Measurements from ENCODE around the gene CST9L. TPM values are rescaled to one million over a fixed set of nuclear protein-coding genes. Genes with fewer than 3 reads are reported as not detected.

The CST9L gene
- total and polyA plus RNA-seq, 2 of the 13 experiments (the other 11 are each of a cell fraction or from before 2014, with no cell fraction given): 0.15 TPM; not detected in 1

DNA sequence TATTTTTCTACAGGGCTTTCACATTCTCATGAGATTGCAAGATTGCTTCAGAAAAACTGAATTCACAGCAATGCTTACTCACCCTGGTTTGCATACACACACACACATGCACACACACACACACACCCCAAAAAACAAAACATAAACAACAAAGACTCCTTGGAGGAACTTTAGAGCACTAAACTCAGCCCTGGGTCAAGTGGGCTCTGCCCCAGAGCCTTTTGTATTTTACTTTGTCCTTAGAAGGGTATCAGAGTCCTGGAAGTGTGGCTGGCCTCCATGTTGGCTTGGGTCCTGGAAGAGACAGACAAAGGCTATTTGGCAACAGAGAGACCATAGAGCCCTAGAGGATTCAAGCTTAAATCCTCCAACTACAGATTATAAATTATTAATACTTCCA lies 45.4 kb upstream of the CST9L start:
- H4K20me1 ChIP-seq (ENCODE audit: insufficient read depth, low read length): no peaks in the 10 kb centered on the region

DNA sequence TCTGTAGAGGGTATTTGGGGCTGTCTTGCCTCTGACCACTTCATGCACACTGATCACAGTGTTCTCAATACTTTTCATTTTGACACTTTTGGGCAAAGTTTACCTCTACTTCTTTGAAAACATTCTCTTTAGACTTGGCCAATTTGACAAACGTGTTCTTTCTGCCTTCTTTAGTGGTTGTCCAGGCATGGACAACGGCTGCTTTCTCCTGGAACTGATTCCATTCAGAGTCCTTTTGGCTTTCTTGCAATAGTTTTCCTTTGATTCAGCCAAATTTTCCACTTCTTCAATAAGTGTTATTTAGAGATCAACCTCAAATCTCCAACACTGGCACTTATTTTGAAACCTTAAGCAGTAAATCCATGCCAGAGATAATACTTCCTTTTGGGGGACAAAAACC lies 44.1 kb upstream of the CST9L start:
- peaks cover 24% of the 10 kb centered on the region for H3K4me1 ChIP-seq (ENCODE audit: insufficient read depth, low read length)
- H3K9ac ChIP-seq (ENCODE audit: insufficient read depth, low read depth, low read length): no peak overlapping the region
- H4K20me1 ChIP-seq (ENCODE audit: insufficient read depth, low read length): no peaks in the 10 kb centered on the region
- peaks cover 0 to 4% of the 10 kb centered on the region in 2 experiments; a peak in 2 of 5 replicates for H3K27me3 ChIP-seq (ENCODE audit: control insufficient read depth in 1 of 2, insufficient read depth in 2 of 2, low read length in 2 of 2)
- 2% methylated on average over 2 of the region's 2 CpGs for WGBS (ENCODE audit: low lambda C conversion rate)
- ChIA-PET CTCF (ENCODE audit: low intra/inter-chr PET ratio, low total read pairs) (no interaction called here), POLR2A (interaction anchor here (1.2 to 1.6 kb wide), 2 partner anchors 49 to 262 kb away, joined by 4 read pairs; partner anchors contain the start of gene NXT1)
- in situ Hi-C loops (cut with HindIII; ENCODE audit: extremely low pct_ligation_motif_present, low pct_unique_long_range_greater_than_20kb): no loop called here
- DNase-seq (ENCODE audit: low spot score) (no peak), ATAC-seq (no peak), FAIRE-seq (no peak)
- no peak overlapping the region for H2AFZ ChIP-seq (ENCODE audit: low read length)
- H3K36me3 ChIP-seq (replicated peaks in 1 of 2; ENCODE audit: control insufficient read depth in 1 of 2, insufficient read depth in 2 of 2, low read length in 2 of 2): no peaks in the 10 kb centered on the region
- H3K9me3 ChIP-seq (ENCODE audit: low read length): no peaks in the 10 kb centered on the region
- H3K79me2 ChIP-seq (ENCODE audit: insufficient read depth, low read length): no peaks in the 10 kb centered on the region
- H3K27ac ChIP-seq (ENCODE audit: extremely low read length, insufficient read depth, low read length): no peak overlapping the region
- intact Hi-C loops (cut with micrococcal nuclease; ENCODE audit: unreplicated experiment): no loop called here
- H3K4me3 ChIP-seq (replicated peaks in 1 of 3; ENCODE audit: insufficient read depth in 1 of 3, low read depth in 2 of 3, low read length in 3 of 3): no peak overlapping the region
- no peak overlapping the region for H3K4me2 ChIP-seq (ENCODE audit: low read depth, low read length)
- TF ChIP-seq MTA3 (CRISPR knock-in tag; IDR thresholded peaks at IDR 0.05) (no peak), ZNF10 (CRISPR knock-in tag; IDR thresholded peaks at IDR 0.05; ENCODE audit: borderline replicate concordance, low read depth) (no peak), IRF2 (CRISPR knock-in tag; IDR thresholded peaks at IDR 0.05) (no peak), ZFP90 (CRISPR knock-in tag; IDR thresholded peaks at IDR 0.05; ENCODE audit: borderline replicate concordance) (no peak), ESRRA (CRISPR knock-in tag; IDR thresholded peaks at IDR 0.05; ENCODE audit: low read depth) (no peak), ARID2 (CRISPR knock-in tag; IDR thresholded peaks at IDR 0.05; ENCODE audit: borderline replicate concordance) (no peak), MTA1 (CRISPR knock-in tag; IDR thresholded peaks at IDR 0.05; ENCODE audit: borderline replicate concordance) (no peak)
- TF ChIP-seq, protein P1, sequence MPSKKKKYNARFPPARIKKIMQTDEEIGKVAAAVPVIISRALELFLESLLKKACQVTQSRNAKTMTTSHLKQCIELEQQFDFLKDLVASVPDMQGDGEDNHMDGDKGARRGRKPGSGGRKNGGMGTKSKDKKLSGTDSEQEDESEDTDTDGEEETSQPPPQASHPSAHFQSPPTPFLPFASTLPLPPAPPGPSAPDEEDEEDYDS (CRISPR knock-in tag; IDR thresholded peaks at IDR 0.05): no peak
- no TSS peak for BruUV-seq (replicated peaks)

More for the DNA sequence above, 45.4 kb upstream of the CST9L start:
- no peak overlapping the region for H2AFZ ChIP-seq (ENCODE audit: low read length)
- peaks cover 11% of the 10 kb centered on the region for H3K4me1 ChIP-seq (ENCODE audit: insufficient read depth, low read length)
- ATAC-seq: no peak
- H3K9ac ChIP-seq (ENCODE audit: insufficient read depth, low read depth, low read length): no peak overlapping the region
- DNase-seq (ENCODE audit: low spot score): no peak
- intact Hi-C loops (cut with micrococcal nuclease; ENCODE audit: unreplicated experiment) (no loop called here), in situ Hi-C loops (cut with HindIII; ENCODE audit: extremely low pct_ligation_motif_present, low pct_unique_long_range_greater_than_20kb) (no loop called here)
- H3K79me2 ChIP-seq (ENCODE audit: insufficient read depth, low read length): no peaks in the 10 kb centered on the region
- POLR2A ChIA-PET: interaction anchor here (1.2 to 1.4 kb wide), 3 partner anchors 14 to 48 kb away, joined by 3 to 4 read pairs (median 3); no protein-coding TSS in a partner anchor
- H3K9me3 ChIP-seq (ENCODE audit: low read length): no peaks in the 10 kb centered on the region
- CTCF ChIA-PET (ENCODE audit: low intra/inter-chr PET ratio, low total read pairs): no interaction called here
- H3K4me3 ChIP-seq (replicated peaks in 1 of 3; ENCODE audit: insufficient read depth in 1 of 3, low read depth in 2 of 3, low read length in 3 of 3): no peak overlapping the region
- peaks cover 0 to 4% of the 10 kb centered on the region in 2 experiments; a peak in 1 of 5 replicates for H3K27me3 ChIP-seq (ENCODE audit: control insufficient read depth in 1 of 2, insufficient read depth in 2 of 2, low read length in 2 of 2)
- TF ChIP-seq KLF15 (CRISPR knock-in tag; IDR thresholded peaks at IDR 0.05; ENCODE audit: borderline replicate concordance) (no peak), DMAP1 (CRISPR knock-in tag; IDR thresholded peaks at IDR 0.05) (no peak), NFYB (CRISPR knock-in tag; IDR thresholded peaks at IDR 0.05) (no peak), ZFP36L2 (CRISPR knock-in tag; IDR thresholded peaks at IDR 0.05) (no peak)
- TF ChIP-seq, protein P2, sequence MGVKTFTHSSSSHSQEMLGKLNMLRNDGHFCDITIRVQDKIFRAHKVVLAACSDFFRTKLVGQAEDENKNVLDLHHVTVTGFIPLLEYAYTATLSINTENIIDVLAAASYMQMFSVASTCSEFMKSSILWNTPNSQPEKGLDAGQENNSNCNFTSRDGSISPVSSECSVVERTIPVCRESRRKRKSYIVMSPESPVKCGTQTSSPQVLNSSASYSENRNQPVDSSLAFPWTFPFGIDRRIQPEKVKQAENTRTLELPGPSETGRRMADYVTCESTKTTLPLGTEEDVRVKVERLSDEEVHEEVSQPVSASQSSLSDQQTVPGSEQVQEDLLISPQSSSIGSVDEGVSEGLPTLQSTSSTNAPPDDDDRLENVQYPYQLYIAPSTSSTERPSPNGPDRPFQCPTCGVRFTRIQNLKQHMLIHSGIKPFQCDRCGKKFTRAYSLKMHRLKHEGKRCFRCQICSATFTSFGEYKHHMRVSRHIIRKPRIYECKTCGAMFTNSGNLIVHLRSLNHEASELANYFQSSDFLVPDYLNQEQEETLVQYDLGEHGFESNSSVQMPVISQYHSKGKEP (CRISPR knock-in tag; IDR thresholded peaks at IDR 0.05): no peak
- BruUV-seq (replicated peaks): no TSS peak
- no peak overlapping the region for H3K27ac ChIP-seq (ENCODE audit: extremely low read length, insufficient read depth, low read length)
- H3K36me3 ChIP-seq (replicated peaks in 1 of 2; ENCODE audit: control insufficient read depth in 1 of 2, insufficient read depth in 2 of 2, low read length in 2 of 2): no peaks in the 10 kb centered on the region
- no peak for FAIRE-seq
- no peak overlapping the region for H3K4me2 ChIP-seq (ENCODE audit: low read depth, low read length)
